KBM-7 (cell line): ENCODE results near the gene CCDC148.
"Not testable (repeated sequence)": the region's sequence is repeated elsewhere in the genome, so short reads cannot be mapped to it uniquely, and the experiment has no call there.

Experiments used
- DNase-seq: peaks from one replicate; pipeline ENCODE4 v3.0.0-alpha.2; 2015
- in situ Hi-C: fragments of 300-500 bp; cut with MboI; formaldehyde crosslinking; loops from 2 replicates; pipeline ENCODE4 v1.14.3; 2020; ENCODE audit warnings: low sequenced_read_pairs, low pct_unique_long_range_greater_than_20kb, mixed read lengths

The CCDC148 gene

GRCh38 chr2:158255257-158255656 is 201.3 kb downstream of the CCDC148 start:
- in situ Hi-C loops = no loop called here
- DNase-seq = no peak

GRCh38 chr2:158253170-158253569 is 203.4 kb downstream of the CCDC148 start:
- in situ Hi-C loops = no loop called here
- no peak for DNase-seq

DNA sequence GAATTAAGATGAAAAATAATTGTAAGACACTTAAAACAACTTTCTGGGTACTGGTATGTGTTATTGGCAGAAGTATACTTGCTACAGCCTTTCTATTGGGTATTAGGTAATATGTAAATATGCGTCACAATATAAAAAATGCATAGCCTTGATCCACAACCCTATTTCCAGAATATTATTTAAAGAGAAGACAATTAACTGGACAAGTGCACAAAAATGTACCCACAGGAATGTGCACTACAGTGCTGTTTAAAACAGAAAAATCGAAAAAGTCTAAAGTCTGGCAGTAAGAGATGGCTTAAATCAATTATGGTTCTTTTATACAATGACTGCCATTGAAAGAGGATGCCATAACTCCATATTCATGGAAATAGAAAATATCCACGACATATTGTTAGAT is 205.2 kb downstream of the CCDC148 start:
- in situ Hi-C loops = no loop called here

GRCh38 chr2:158243392-158243791 is 213.2 kb downstream of the CCDC148 start:
- DNase-seq = no peak
- in situ Hi-C loops = no loop called here

More for the DNA sequence above, 205.2 kb downstream of the CCDC148 start:
- DNase-seq = no peak

GRCh38 chr2:158242280-158242679 is 214.3 kb downstream of the CCDC148 start:
- in situ Hi-C loops = no loop called here

DNA sequence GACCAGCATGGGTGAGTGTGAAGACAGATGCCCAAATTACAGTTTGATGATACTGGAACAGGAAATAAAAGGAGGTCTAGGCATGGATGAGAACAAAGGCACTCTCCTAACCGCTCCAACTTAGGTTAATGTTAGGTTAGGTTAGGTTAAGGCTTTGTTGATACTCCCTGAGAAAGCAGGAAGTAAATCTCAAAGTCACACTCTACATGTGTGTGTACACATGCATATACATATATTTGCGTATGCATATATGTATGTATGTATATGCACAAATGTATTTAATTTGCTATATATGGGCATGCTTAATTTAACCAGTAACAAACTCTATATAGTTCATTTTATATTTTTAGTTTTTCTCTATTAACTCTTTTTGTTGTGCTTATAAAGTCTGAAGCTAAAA is 215.6 kb downstream of the CCDC148 start:
- no peak for DNase-seq
- in situ Hi-C loops = no loop called here

More at GRCh38 chr2:158242280-158242679, 214.3 kb downstream of the CCDC148 start:
- no peak for DNase-seq

DNA sequence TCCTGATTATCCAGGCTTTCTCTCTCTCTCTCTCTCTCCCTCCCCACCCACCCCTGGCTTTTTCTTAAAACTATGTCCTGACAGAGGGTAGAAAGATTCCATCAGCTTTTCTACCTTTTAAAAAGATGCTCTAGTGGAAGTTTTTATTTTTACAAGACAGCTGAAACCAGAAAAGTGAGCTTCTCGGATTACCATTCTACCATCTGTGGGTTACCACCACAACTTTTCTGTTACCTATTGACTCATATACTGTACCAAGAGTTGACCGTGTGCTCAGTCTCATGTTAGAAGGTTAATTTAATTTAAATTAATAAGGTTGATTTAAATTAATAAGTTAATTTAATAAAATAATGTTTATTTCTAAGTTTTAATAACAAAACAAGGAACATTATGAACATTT is 217.3 kb downstream of the CCDC148 start:
- in situ Hi-C loops = no loop called here
- no peak for DNase-seq

DNA sequence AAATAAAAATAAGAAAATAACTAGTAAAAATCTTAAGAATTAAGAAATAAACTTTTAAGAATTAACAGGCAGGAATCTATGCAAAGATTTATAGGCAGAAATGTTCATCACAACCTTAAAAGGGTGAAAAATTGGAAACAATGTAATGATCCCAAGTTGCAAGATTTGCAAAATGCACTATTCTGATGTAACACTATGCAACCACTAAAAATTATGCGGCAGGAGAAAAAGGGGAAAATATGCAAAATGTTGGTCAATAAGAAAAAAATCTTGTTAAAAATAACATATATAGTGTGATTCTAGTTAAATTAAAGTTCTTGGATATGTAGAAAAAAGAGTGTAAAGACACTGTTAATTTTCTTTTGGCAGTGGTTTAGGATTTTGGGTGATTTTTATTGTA is 222.1 kb downstream of the CCDC148 start:
- in situ Hi-C loops = no loop called here
- no peak for DNase-seq

- in situ Hi-C loops = no loop called here
- DNase-seq = no peak
These were observed 224.1 kb downstream of the CCDC148 start for GRCh38 chr2:158232476-158232875.

DNA sequence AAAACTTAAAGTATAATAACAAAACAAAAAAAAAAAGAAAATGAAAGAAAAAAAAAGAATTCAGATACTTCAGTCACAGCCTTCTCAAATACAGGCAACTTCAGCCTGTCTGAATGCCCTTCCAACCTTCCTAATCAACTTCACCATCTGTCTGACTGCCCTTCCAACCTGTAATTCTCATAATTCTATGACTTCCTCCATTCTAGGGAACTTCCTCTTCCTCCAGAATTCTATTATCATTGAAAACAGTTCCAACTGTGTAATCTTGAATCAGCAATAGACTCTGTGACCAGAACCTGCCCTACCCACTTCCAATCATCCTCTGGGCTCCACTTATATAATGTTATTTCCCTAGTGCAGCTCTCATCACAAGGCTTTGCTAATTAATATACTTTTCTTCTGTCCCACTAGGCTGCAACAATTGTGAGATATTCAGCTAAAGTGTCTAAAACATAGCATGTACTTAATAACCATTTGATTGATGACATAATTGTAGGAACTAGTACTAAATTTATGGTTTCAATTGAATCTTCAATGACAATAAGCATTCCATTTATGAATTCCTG is 227.5 kb downstream of the CCDC148 start:
- DNase-seq = peak; percentile 91
- in situ Hi-C loops = no loop called here

DNA sequence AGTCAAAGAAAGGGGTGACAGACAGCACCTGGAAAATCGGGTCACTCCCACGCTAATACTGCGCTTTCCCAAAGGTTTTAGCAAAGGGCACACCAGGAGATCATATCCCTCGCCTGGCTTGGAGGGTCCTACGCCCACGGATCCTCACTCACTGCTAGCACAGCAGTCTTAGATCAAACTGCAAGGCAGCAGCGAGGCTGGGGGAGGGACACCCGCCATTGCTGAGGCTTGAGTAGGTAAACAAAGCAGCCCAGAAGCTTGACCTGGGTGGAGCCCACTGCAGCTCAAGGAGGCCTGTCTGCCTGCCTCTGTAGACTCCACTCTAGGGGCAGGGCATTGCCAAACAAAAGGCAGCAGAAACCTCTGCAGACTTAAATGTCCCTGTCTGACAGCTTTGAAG is 233.5 kb downstream of the CCDC148 start:
- DNase-seq, in situ Hi-C loops: not testable (repeated sequence)

DNA sequence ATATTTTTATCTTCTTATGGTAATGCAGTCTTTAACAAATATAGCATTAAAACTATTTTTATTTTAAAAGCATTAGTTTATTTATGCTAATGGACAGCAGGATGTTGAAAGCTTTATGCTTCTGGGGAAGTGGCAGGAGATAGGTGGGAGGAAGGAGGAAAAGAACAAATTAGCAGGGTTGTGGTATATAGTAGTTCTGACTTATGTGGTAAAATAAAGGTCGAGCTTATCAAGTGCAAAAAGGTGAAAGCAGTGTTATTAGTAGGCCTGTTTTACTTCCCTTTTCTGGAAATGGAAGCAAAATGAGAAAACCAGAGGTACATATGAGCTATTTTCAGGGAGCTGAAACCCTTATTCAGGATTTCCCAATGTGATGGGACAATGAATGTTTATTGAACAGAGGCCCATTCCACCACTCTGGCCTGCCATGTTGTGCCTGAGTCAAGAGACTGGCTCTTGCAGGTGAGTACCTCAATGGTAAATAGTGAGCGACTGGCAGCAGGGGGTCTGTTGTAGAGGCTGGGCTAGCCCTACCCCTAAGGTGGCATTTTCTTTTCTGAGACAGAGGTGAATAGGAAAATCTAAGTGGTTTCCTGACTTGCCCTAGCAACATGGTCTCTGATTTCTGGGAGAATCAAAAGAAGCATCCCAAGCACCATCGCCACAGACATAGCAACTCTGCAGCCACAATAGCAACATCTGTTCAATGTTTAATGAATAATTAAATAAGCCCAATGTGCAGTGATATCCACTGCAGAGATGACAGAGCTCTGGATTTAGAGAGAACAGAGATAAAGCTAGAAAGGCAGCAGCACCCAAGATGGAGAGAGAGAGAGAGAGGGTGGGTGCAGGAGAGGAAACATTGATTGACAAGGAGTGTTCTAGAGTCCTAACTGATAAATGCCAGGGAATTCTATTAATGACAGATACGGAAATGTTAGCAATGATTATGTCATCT is 235.2 kb downstream of the CCDC148 start:
- peak; percentile 65 for DNase-seq
- in situ Hi-C loops = no loop called here

DNA sequence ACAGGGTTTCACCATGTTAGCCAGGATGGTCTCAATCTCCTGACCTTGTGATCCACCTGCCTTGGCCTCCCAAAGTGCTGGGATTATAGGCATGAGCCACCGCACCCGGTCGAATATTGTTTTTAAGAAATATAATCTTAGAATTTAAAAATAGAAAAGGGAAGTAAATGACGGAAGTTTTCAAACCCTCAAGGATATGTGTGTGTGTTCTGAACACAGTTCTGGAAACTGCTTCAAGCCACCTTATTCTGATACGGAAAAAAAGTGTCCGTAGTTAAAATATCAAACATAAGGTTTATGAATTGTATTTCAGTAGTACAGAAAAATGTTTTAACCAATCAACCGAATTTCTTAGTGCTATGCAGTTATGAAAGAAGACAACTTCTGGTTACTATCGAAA is 239.0 kb downstream of the CCDC148 start:
- DNase-seq = peak; percentile 77
- in situ Hi-C loops = no loop called here

- in situ Hi-C loops = no loop called here
- DNase-seq = peak; percentile 85
These were observed 242.1 kb downstream of the CCDC148 start for GRCh38 chr2:158214431-158214830.

GRCh38 chr2:158213773-158214172 is 242.8 kb downstream of the CCDC148 start:
- DNase-seq = no peak
- in situ Hi-C loops = no loop called here

DNA sequence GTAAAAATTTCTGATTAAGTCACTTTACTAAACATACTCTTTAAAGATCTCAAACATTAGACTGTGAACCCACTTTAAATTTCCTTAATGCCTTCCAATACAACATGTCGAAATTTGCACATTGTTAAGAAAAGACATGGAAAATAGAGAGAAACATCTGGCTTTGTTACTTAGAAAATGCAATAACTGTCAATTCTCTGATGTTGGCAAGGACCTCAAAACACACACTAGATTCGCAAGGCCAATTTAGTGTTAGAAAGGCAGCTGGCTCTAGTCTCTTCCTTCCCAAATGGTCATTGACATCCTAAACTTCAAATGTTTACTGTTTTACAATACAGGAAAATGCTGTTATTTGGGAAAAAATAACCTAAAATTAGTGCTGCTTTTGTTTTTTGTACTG is 244.3 kb downstream of the CCDC148 start:
- DNase-seq = no peak

DNA sequence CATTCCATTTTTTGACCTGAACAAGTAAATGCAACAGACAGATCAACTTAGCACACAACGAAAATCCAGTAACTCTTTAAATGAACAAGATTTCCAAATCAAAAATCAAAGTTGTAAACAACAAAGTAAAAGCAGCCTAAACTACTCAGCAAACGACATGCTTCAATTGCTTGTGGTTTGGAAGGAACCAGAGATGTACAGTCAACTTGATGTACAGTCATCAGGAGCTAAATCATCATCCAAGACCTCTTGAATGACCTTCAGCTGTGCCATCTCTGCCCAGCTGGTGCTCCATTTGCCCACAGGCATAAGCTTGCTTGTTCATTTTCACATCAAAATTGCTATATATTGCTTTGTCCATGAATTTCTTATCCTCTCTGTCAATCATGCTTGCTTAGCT is 245.1 kb downstream of the CCDC148 start:
- DNase-seq = no peak
- in situ Hi-C loops = no loop called here

More for the DNA sequence above, 244.3 kb downstream of the CCDC148 start:
- in situ Hi-C loops = no loop called here

GRCh38 chr2:158207354-158207753 is 249.2 kb downstream of the CCDC148 start:
- in situ Hi-C loops = no loop called here
- no peak for DNase-seq

DNA sequence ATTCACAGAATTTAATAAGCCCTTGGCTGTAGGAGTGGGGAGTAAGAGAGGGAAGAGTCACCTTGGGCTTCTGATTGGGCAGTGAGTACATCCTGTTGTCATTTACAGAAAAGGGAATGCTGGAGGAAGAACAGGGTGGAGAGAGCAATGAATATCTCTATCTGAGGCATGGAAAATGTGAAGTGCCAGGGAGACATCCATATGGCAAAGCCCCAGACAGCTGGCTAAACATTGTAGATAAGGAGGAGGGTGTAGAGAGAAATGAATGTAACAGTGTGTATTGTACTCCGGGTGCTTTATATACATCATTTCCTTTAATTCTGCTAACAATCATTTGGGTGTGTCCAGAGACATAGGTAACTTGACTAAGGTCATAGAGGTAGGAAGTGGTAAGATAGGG is 251.3 kb downstream of the CCDC148 start:
- in situ Hi-C loops = no loop called here
- no peak for DNase-seq

GRCh38 chr2:158204741-158205165 is 251.8 kb downstream of the CCDC148 start:
- in situ Hi-C loops = no loop called here
- no peak for DNase-seq
